ENCODE measurements around the gene NDN. TPM values are rescaled to one million over a fixed set of nuclear protein-coding genes. Genes with fewer than 3 reads are reported as not detected.
"Not testable (repeated sequence)": the region's sequence is repeated elsewhere in the genome, so short reads cannot be mapped to it uniquely, and the experiment has no call there.

The NDN gene, protein sequence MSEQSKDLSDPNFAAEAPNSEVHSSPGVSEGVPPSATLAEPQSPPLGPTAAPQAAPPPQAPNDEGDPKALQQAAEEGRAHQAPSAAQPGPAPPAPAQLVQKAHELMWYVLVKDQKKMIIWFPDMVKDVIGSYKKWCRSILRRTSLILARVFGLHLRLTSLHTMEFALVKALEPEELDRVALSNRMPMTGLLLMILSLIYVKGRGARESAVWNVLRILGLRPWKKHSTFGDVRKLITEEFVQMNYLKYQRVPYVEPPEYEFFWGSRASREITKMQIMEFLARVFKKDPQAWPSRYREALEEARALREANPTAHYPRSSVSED
- 10 to 100 TPM in 3 of 4 donors, 1 to 10 TPM in 1; 7.6 to 69.2 (median 25.1) TPM for polyA plus RNA-seq
- long read RNA-seq, donor 1, result 0 reads
- long read RNA-seq, donor 2, transcript NDN-202 (1 exons, 1,627 nt), result major isoform, 43 of 43 reads
- long read RNA-seq, donor 2, partial matches to known transcripts, result 0 of 43 reads
- long read RNA-seq, donor 2, other reads (novel, unspliced or antisense), result 0 of 43 reads
- long read RNA-seq, donor 3, transcript NDN-202 (1 exons, 1,627 nt), result major isoform, 103 of 103 reads
- long read RNA-seq, donor 3, partial matches to known transcripts, result 0 of 103 reads
- long read RNA-seq, donor 3, other reads (novel, unspliced or antisense), result 0 of 103 reads
- long read RNA-seq, donor 4, partial matches to known transcripts, result 0 of 2 reads
- long read RNA-seq, donor 4, other reads (novel, unspliced or antisense), result 0 of 2 reads
- long read RNA-seq, donor 5, transcript NDN-202 (1 exons, 1,627 nt), result major isoform, 38 of 38 reads
- long read RNA-seq, donor 5, partial matches to known transcripts, result 0 of 38 reads
- long read RNA-seq, donor 5, other reads (novel, unspliced or antisense), result 0 of 38 reads
- long read RNA-seq, donor 6, transcript NDN-202 (1 exons, 1,627 nt), result major isoform, 68 of 68 reads
- long read RNA-seq, donor 6, partial matches to known transcripts, result 0 of 68 reads
- long read RNA-seq, donor 6, other reads (novel, unspliced or antisense), result 0 of 68 reads
- long read RNA-seq, donor 7, result 0 reads
- long read RNA-seq, donor 8, transcript NDN-202 (1 exons, 1,627 nt), result major isoform, 23 of 23 reads
- long read RNA-seq, donor 8, partial matches to known transcripts, result 0 of 23 reads
- long read RNA-seq, donor 8, other reads (novel, unspliced or antisense), result 0 of 23 reads
- long read RNA-seq, donor 9, transcript NDN-202 (1 exons, 1,627 nt), result major isoform, 22 of 22 reads
- long read RNA-seq, donor 9, partial matches to known transcripts, result 0 of 22 reads
- long read RNA-seq, donor 9, other reads (novel, unspliced or antisense), result 0 of 22 reads
- long read RNA-seq, donor 10, transcript NDN-202 (1 exons, 1,627 nt), result major isoform, 172 of 172 reads
- long read RNA-seq, donor 10, partial matches to known transcripts, result 0 of 172 reads
- long read RNA-seq, donor 10, other reads (novel, unspliced or antisense), result 0 of 172 reads

- H3K27me3 ChIP-seq (ENCODE audit: control insufficient read depth in 3 of 3, insufficient read depth in 3 of 3, low read length in 3 of 3), result no peaks in the 10 kb centered on the region
- H3K36me3 ChIP-seq (ENCODE audit: control insufficient read depth in 3 of 3, insufficient read depth in 2 of 3, low read depth in 1 of 3, low read length in 3 of 3), result peaks cover 0 to 3% (median 0%) of the 10 kb centered on the region in 3 donors
- H3K9me3 ChIP-seq (ENCODE audit: control insufficient read depth in 2 of 2, insufficient read depth in 1 of 2, low read depth in 1 of 2, low read length in 1 of 2), result peaks cover 0 to 14% of the 10 kb centered on the region in 2 donors
- 32 to 44% (median 40%) methylated on average over 24 to 38 of the region's 38 CpGs for WGBS, 3 donors
- peak; percentile 39 to 83 for DNase-seq
- H3K4me3 ChIP-seq (ENCODE audit: low read depth in 1 of 3, low read length in 3 of 3), result peak within 1 kb of the TSS; percentile 26 to 62 (median 59)
- peak within 1 kb of the TSS; percentile 16 to 60 (median 36) for H3K27ac ChIP-seq (ENCODE audit: low read depth in 1 of 3, low read length in 2 of 3)
- peaks cover 0 to 16% (median 0%) of the 10 kb centered on the region in 3 donors for H3K4me1 ChIP-seq (ENCODE audit: control insufficient read depth in 3 of 3, insufficient read depth in 2 of 3, low read depth in 1 of 3, low read length in 2 of 3)
- no peak for FAIRE-seq
Observed at GRCh38 chr15:23687143-23687470, at the start of gene NDN. TSS of gene NDN (minus strand) at chr15:23687305. CDS start at chr15:23687217, 88 bp downstream.

DNA sequence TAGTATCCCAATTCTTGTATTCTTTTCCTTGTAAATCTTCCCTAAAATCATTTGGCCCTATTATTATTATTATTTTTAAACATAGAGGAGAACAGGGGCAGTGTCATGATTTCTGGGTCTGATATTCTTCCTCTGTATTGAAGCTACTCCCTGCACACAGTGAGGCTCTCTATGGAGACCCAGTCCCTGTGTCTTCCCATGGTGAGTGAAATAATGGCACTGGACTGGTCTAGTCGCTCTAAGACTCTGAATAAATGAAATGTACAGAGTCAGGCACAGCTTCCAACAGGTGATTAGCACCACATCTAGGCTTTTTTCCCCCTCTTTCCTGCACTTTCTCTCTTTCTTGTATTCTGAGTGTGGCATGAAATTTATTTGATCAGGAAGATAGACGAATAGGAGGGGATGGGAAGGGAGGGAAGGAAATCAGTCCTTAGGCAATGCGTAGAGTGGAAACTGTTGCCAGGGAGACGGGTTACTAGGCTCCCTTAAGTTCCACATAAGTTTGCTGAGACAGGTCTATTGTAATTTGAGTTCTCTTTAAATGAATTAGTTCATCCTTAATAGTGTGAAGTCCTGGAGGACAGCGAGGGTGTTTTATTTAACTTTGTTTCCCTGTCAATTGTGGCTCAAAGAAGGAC is 49.0 kb upstream of the NDN start:
- Histone ChIP-seq H3K27me3 (ENCODE audit: control insufficient read depth in 3 of 3, insufficient read depth in 3 of 3, low read length in 3 of 3) (no peaks in the 10 kb centered on the region), H3K36me3 (ENCODE audit: control insufficient read depth in 3 of 3, insufficient read depth in 2 of 3, low read depth in 1 of 3, low read length in 3 of 3) (no peaks in the 10 kb centered on the region), H3K27ac (ENCODE audit: low read depth in 1 of 3, low read length in 2 of 3) (no peak overlapping the region), H3K4me1 (ENCODE audit: control insufficient read depth in 3 of 3, insufficient read depth in 2 of 3, low read depth in 1 of 3, low read length in 2 of 3) (no peaks in the 10 kb centered on the region), H3K9me3 (ENCODE audit: control insufficient read depth in 2 of 2, insufficient read depth in 1 of 2, low read depth in 1 of 2, low read length in 1 of 2) (no peaks in the 10 kb centered on the region), H3K4me3 (ENCODE audit: low read depth in 1 of 3, low read length in 3 of 3) (no peak overlapping the region)
- 45 to 59% (median 48%) methylated on average over 5 of the region's 5 CpGs for WGBS, 3 donors
- DNase-seq (no peak), FAIRE-seq (no peak)

GRCh38 chr15:23734862-23735261 is 47.8 kb upstream of the NDN start:
- H3K9me3 ChIP-seq (ENCODE audit: control insufficient read depth in 2 of 2, insufficient read depth in 1 of 2, low read depth in 1 of 2, low read length in 1 of 2), result no peaks in the 10 kb centered on the region
- no peaks in the 10 kb centered on the region for H3K4me1 ChIP-seq (ENCODE audit: control insufficient read depth in 3 of 3, insufficient read depth in 2 of 3, low read depth in 1 of 3, low read length in 2 of 3)
- no peaks in the 10 kb centered on the region for H3K27me3 ChIP-seq (ENCODE audit: control insufficient read depth in 3 of 3, insufficient read depth in 3 of 3, low read length in 3 of 3)
- no peak for FAIRE-seq
- WGBS, 3 donors, result 70 to 74% (median 72%) methylated on average over 4 of the region's 4 CpGs
- no peak for DNase-seq
- H3K27ac ChIP-seq (ENCODE audit: low read depth in 1 of 3, low read length in 2 of 3), result no peak overlapping the region
- no peaks in the 10 kb centered on the region for H3K36me3 ChIP-seq (ENCODE audit: control insufficient read depth in 3 of 3, insufficient read depth in 2 of 3, low read depth in 1 of 3, low read length in 3 of 3)
- no peak overlapping the region for H3K4me3 ChIP-seq (ENCODE audit: low read depth in 1 of 3, low read length in 3 of 3)

DNA sequence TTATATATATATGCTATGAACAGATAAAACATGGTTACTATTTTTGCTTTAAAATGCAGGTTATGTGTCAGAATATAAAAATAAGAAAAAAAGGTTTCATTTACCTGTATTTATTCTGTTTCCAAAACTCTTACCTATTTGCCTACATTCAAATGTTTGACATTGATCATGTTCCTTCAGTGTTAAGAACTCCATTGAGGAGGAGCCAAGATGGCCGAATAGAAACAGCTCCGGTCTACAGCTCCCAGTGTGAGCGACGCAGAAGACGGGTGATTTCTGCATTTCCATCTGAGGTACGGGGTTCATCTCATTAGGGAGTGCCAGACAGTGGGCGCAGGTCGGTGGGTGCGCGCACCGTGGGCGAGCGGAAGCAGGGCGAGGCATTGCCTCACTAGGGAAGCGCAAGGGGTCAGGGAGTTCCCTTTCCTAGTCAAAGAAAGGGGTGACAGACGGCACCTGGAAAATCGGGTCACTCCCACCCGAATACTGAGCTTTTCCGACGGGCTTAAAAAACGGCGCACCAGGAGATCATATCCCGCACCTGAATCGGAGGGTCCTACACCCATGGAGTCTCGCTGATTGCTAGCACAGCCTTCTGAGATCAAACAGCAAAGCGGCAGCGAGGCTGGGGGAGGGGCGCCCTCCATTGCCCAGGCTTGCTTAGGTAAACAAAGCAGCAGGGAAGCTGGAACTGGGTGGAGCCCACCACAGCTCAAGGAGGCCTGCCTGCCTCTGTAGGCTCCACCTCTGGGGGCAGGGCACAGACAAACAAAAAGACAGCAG is 27.0 kb upstream of the NDN start:
- WGBS, 3 donors, result 78 to 83% (median 82%) methylated on average over 27 to 28 of the region's 28 CpGs
- not testable (repeated sequence) for H3K27me3 ChIP-seq (ENCODE audit: control insufficient read depth in 3 of 3, insufficient read depth in 3 of 3, low read length in 3 of 3); H3K9me3 ChIP-seq (ENCODE audit: control insufficient read depth in 2 of 2, insufficient read depth in 1 of 2, low read depth in 1 of 2, low read length in 1 of 2); H3K4me1 ChIP-seq (ENCODE audit: control insufficient read depth in 3 of 3, insufficient read depth in 2 of 3, low read depth in 1 of 3, low read length in 2 of 3); H3K4me3 ChIP-seq (ENCODE audit: low read depth in 1 of 3, low read length in 3 of 3); H3K27ac ChIP-seq (ENCODE audit: low read depth in 1 of 3, low read length in 2 of 3); H3K36me3 ChIP-seq (ENCODE audit: control insufficient read depth in 3 of 3, insufficient read depth in 2 of 3, low read depth in 1 of 3, low read length in 3 of 3); DNase-seq; FAIRE-seq

- H3K27me3 ChIP-seq (ENCODE audit: control insufficient read depth in 3 of 3, insufficient read depth in 3 of 3, low read length in 3 of 3), result no peaks in the 10 kb centered on the region
- DNase-seq (no peak), FAIRE-seq (no peak)
- WGBS, 3 donors, result 59 to 76% (median 67%) methylated on average over 1 of the region's 1 CpG
- H3K36me3 ChIP-seq (ENCODE audit: control insufficient read depth in 3 of 3, insufficient read depth in 2 of 3, low read depth in 1 of 3, low read length in 3 of 3), result no peaks in the 10 kb centered on the region
- no peak overlapping the region for H3K4me3 ChIP-seq (ENCODE audit: low read depth in 1 of 3, low read length in 3 of 3)
- H3K9me3 ChIP-seq (ENCODE audit: control insufficient read depth in 2 of 2, insufficient read depth in 1 of 2, low read depth in 1 of 2, low read length in 1 of 2), result peaks cover 1 to 8% of the 10 kb centered on the region in 2 donors
- H3K27ac ChIP-seq (ENCODE audit: low read depth in 1 of 3, low read length in 2 of 3), result no peak overlapping the region
- no peaks in the 10 kb centered on the region for H3K4me1 ChIP-seq (ENCODE audit: control insufficient read depth in 3 of 3, insufficient read depth in 2 of 3, low read depth in 1 of 3, low read length in 2 of 3)
Observed at GRCh38 chr15:23708332-23708731, 21.2 kb upstream of the NDN start.

GRCh38 chr15:23695282-23695681 is 8.2 kb upstream of the NDN start:
- H3K4me3 ChIP-seq (ENCODE audit: low read depth in 1 of 3, low read length in 3 of 3), result no peak overlapping the region
- 39 to 55% (median 44%) methylated on average over 2 of the region's 2 CpGs for WGBS, 3 donors
- H3K4me1 ChIP-seq (ENCODE audit: control insufficient read depth in 3 of 3, insufficient read depth in 2 of 3, low read depth in 1 of 3, low read length in 2 of 3), result peaks cover 0 to 7% (median 0%) of the 10 kb centered on the region in 3 donors
- FAIRE-seq (no peak), DNase-seq (peak; percentile 31 to 69)
- H3K27ac ChIP-seq (ENCODE audit: low read depth in 1 of 3, low read length in 2 of 3), result no peak overlapping the region
- H3K36me3 ChIP-seq (ENCODE audit: control insufficient read depth in 3 of 3, insufficient read depth in 2 of 3, low read depth in 1 of 3, low read length in 3 of 3), result no peaks in the 10 kb centered on the region
- H3K9me3 ChIP-seq (ENCODE audit: control insufficient read depth in 2 of 2, insufficient read depth in 1 of 2, low read depth in 1 of 2, low read length in 1 of 2), result peaks cover 0 to 41% of the 10 kb centered on the region in 2 donors
- no peaks in the 10 kb centered on the region for H3K27me3 ChIP-seq (ENCODE audit: control insufficient read depth in 3 of 3, insufficient read depth in 3 of 3, low read length in 3 of 3)

GRCh38 chr15:23694592-23694991 is 7.5 kb upstream of the NDN start:
- no peaks in the 10 kb centered on the region for H3K27me3 ChIP-seq (ENCODE audit: control insufficient read depth in 3 of 3, insufficient read depth in 3 of 3, low read length in 3 of 3)
- no peak overlapping the region for H3K4me3 ChIP-seq (ENCODE audit: low read depth in 1 of 3, low read length in 3 of 3)
- 71 to 94% (median 88%) methylated on average over 1 of the region's 1 CpG for WGBS, 3 donors
- no peaks in the 10 kb centered on the region for H3K36me3 ChIP-seq (ENCODE audit: control insufficient read depth in 3 of 3, insufficient read depth in 2 of 3, low read depth in 1 of 3, low read length in 3 of 3)
- DNase-seq (no peak), FAIRE-seq (no peak)
- H3K27ac ChIP-seq (ENCODE audit: low read depth in 1 of 3, low read length in 2 of 3), result peak overlapping the region in 1 of 3 donors; percentile 33
- peaks cover 0 to 41% of the 10 kb centered on the region in 2 donors for H3K9me3 ChIP-seq (ENCODE audit: control insufficient read depth in 2 of 2, insufficient read depth in 1 of 2, low read depth in 1 of 2, low read length in 1 of 2)
- H3K4me1 ChIP-seq (ENCODE audit: control insufficient read depth in 3 of 3, insufficient read depth in 2 of 3, low read depth in 1 of 3, low read length in 2 of 3), result peaks cover 0 to 13% (median 0%) of the 10 kb centered on the region in 3 donors

Data from small intestine (tissue), 16 donors.